ENCODE measurements around the gene MARCO.

DNA sequence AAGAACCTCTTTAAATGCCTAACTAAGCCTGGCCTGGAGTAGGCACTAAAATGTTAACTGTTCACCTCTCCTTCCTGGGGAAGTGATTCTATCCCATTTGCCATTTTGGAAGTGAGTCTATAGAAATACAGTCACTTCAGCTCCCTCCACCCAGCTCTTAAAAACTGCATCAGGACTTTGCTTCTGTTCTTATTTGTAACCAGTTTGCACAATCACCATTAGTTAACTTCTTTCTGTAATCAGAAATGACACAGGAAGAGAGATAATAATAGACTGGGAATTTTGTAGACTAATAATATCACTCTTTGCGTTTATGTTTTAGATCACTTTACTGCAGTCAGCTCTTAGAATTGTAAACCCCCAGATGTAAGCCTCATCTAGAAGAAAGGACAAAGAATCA is 16.0 kb upstream of the MARCO start:
- no peak for TF ChIP-seq SUZ12 (IDR thresholded peaks at IDR 0.05; ENCODE audit: extremely low read depth, insufficient read depth, insufficient read length)
- TF ChIP-seq ZNF274 (IDR thresholded peaks at IDR 0.05; ENCODE audit: low read depth, low read length), result no peak
- TF ChIP-seq YY1 (IDR thresholded peaks at IDR 0.05; ENCODE audit: insufficient read depth, insufficient read length), result no peak

All from NT2/D1 (cell line).